ENCODE data around the gene PARD3B.

- TF ChIP-seq YY1 (IDR thresholded peaks at IDR 0.05; ENCODE audit: insufficient read depth, insufficient read length) = no peak
- no peak for TF ChIP-seq ZNF274 (IDR thresholded peaks at IDR 0.05; ENCODE audit: low read depth, low read length)
These were observed 480.4 kb downstream of the PARD3B start for GRCh38 chr2:205025580-205026240.

Measured in NT2/D1 (cell line).